ENCODE measurements around the gene PRR20G. TPM values are rescaled to one million over a fixed set of nuclear protein-coding genes. Genes with fewer than 3 reads are reported as not detected.

The PRR20G gene
- total and polyA plus RNA-seq, 2 of the 8 experiments (the other 6 are each of a cell fraction or from before 2014, with no cell fraction given), result 0.24 TPM; not detected in 1

DNA sequence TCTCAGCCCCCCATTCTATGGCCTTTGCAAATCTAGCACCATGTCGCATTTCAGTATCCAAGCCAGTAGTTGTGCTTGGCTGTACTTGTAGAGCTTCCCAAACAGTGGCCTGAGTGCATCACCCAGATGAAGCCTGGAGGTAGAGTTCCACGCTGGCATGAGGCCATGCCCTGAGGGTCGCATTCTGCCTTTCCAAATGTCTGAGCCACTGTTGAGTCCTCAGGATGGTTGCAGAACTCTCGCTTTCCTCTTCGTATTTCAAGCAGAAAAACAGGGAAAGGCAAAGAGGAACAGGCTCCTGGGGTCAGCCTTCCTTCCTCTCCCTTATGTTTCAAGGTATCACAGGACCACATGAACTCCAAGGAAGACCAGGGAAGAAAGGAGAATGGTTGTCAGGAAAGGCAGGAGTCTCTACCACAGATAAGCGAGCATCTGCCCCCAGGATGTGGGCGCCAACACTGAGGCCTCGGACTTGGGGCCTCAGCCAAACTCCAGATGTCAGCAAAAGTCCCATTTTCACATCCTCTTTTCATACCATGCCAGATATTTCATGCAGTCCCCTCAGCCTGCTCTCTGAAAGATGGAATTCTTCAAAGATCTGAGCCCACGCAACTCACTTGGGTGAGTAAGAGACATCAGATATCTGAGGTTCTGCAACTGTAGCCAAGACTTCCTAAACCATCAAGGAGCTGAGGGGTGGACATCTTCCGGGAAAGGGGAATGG is 19.4 kb upstream of the PRR20G start:
- no peaks in the 10 kb centered on the region for H3K27me3 ChIP-seq (replicated peaks in 1 of 4; ENCODE audit: control insufficient read depth in 3 of 4, extremely low read depth in 1 of 4, insufficient read depth in 3 of 4, low read length in 3 of 4)
- no peak for DNase-seq (ENCODE audit: low read depth in 1 of 2, low spot score in 2 of 2)
- no peak overlapping the region for H4K5ac ChIP-seq (ENCODE audit: insufficient read length, low read depth, low read length)
- CTCF ChIA-PET (ENCODE audit: partially characterized antibody), result interaction anchor here (0.7 to 1.5 kb wide), 2 partner anchors 19 to 240 kb away, joined by 3 to 6 read pairs; partner anchors contain the start of gene PRR20G
- H2AFZ ChIP-seq (ENCODE audit: low read length), result no peak overlapping the region
- 87% methylated on average over 10 of the region's 10 CpGs; no CpG with 5 or more reads in 1 of the 2 experiments for WGBS, 2 experiments (ENCODE audit: extremely low coverage in 1 of 2, insufficient coverage in 1 of 2, insufficient read length in 1 of 2, insufficient replicate concordance in 2 of 2, low coverage in 1 of 2, low lambda C conversion rate in 2 of 2, missing lambda C conversion rate in 1 of 2)
- no peaks in the 10 kb centered on the region for H4K20me1 ChIP-seq (replicated peaks in 1 of 2; ENCODE audit: control insufficient read depth in 1 of 2, insufficient read depth in 2 of 2, low read length in 2 of 2)
- H4K8ac ChIP-seq (ENCODE audit: extremely low read depth, insufficient read depth, low read length), result no peak overlapping the region
- no peak overlapping the region for H3K9ac ChIP-seq (replicated peaks in 1 of 4; ENCODE audit: extremely low read depth in 1 of 4, low read depth in 3 of 4, low read length in 3 of 4)
- H3K4me1 ChIP-seq (replicated peaks in 1 of 4; ENCODE audit: control insufficient read depth in 3 of 4, insufficient read depth in 4 of 4, low read length in 3 of 4), result no peaks in the 10 kb centered on the region
- H2BK20ac ChIP-seq (ENCODE audit: low read length), result no peak overlapping the region
- no peak overlapping the region for H3K14ac ChIP-seq (ENCODE audit: insufficient read length)
- H3K27ac ChIP-seq (ENCODE audit: low read depth, low read length), result no peak overlapping the region
- H3K79me1 ChIP-seq (ENCODE audit: low read depth, low read length), result no peaks in the 10 kb centered on the region
- H3K79me2 ChIP-seq (ENCODE audit: control insufficient read depth in 1 of 2, insufficient read depth in 2 of 2, low read length in 2 of 2), result no peaks in the 10 kb centered on the region
- no peak overlapping the region for H3K56ac ChIP-seq (replicated peaks; ENCODE audit: insufficient read length, low read depth, low read length)
- no peak overlapping the region for H2BK120ac ChIP-seq (replicated peaks; ENCODE audit: low read depth, low read length)
- no peaks in the 10 kb centered on the region for H3K36me3 ChIP-seq (ENCODE audit: control insufficient read depth in 2 of 4, insufficient read depth in 4 of 4, low read length in 3 of 4)
- H3K4me3 ChIP-seq (ENCODE audit: extremely low read depth in 1 of 4, insufficient read depth in 2 of 4, low read depth in 3 of 4, low read length in 4 of 4), result no peak overlapping the region
- H3K23ac ChIP-seq (ENCODE audit: insufficient read length), result no peak overlapping the region
- no peaks in the 10 kb centered on the region for H3K23me2 ChIP-seq (ENCODE audit: low read depth, low read length)
- H3K4me2 ChIP-seq (ENCODE audit: insufficient read depth in 1 of 2, low read depth in 2 of 2, low read length in 2 of 2), result no peak overlapping the region
- TF ChIP-seq POLR2A (IDR thresholded peaks at IDR 0.05; ENCODE audit: control extremely low read depth in 1 of 2, low read depth in 2 of 2, low read length in 2 of 2) (no peak), TAF7 (optimal IDR thresholded peaks at IDR 0.05; ENCODE audit: borderline replicate concordance, low read depth, low read length) (no peak), NRF1 (IDR thresholded peaks at IDR 0.05; ENCODE audit: low read depth, low read length) (no peak), GTF2F1 (IDR thresholded peaks at IDR 0.05; ENCODE audit: borderline replicate concordance, low read depth, low read length) (no peak), SRF (IDR thresholded peaks at IDR 0.05; ENCODE audit: low read depth, low read length) (no peak), ATF3 (IDR thresholded peaks at IDR 0.05; ENCODE audit: insufficient read depth, low read depth, low read length) (no peak), RAD21 (IDR thresholded peaks at IDR 0.05 in 1 of 2, conservative IDR thresholded peaks at IDR 0.05 in 1 of 2; ENCODE audit: low read depth in 2 of 2, low read length in 2 of 2) (no peak), JUND (IDR thresholded peaks at IDR 0.05; ENCODE audit: low read length) (no peak), EP300 (IDR thresholded peaks at IDR 0.05; ENCODE audit: borderline replicate concordance in 1 of 2, low read depth in 2 of 2, low read length in 2 of 2) (no peak), CHD1 (IDR thresholded peaks at IDR 0.05; ENCODE audit: low read depth, low read length) (no peak), EZH2 (IDR thresholded peaks at IDR 0.05; ENCODE audit: low read depth, low read length, severe bottlenecking) (no peak)
- H3K18ac ChIP-seq (ENCODE audit: extremely low read depth, low read length), result no peak overlapping the region
- no peak overlapping the region for H3K4ac ChIP-seq (replicated peaks; ENCODE audit: insufficient read length, low read depth, low read length)
- FAIRE-seq, result no peak
- no peak overlapping the region for H2BK12ac ChIP-seq (ENCODE audit: low read depth, low read length)
- POLR2A ChIA-PET (ENCODE audit: partially characterized antibody), result no interaction called here
- H2BK5ac ChIP-seq (ENCODE audit: low read depth, low read length), result no peak overlapping the region
- no peak overlapping the region for H2BK15ac ChIP-seq (ENCODE audit: low read length)
- H2AK5ac ChIP-seq (ENCODE audit: low read depth, low read length), result no peak overlapping the region
- H3K9me3 ChIP-seq (ENCODE audit: insufficient read depth in 2 of 2, low read depth in 1 of 2, low read length in 1 of 2), result peaks cover 0 to 4% of the 10 kb centered on the region in 2 experiments; a peak in 2 of 4 replicates
- no peak overlapping the region for H4K91ac ChIP-seq (replicated peaks; ENCODE audit: insufficient read length, low read length)
